ENCODE measurements around the gene ZEB2. TPM values are rescaled to one million over a fixed set of nuclear protein-coding genes. Genes with fewer than 3 reads are reported as not detected.

ZEB2 gene
- total RNA-seq, 1 experiment from 2014 or later = 1.2 TPM

- peaks cover 50 to 55% of the 10 kb centered on the region in 2 experiments for H3K4me1 Mint-ChIP-seq
- WGBS (ENCODE audit: extremely low coverage, insufficient read length, low lambda C conversion rate) = no CpG with 5 or more reads among the region's 4 CpGs
- H3K4me3 Mint-ChIP-seq = no peak overlapping the region
- no peak for DNase-seq
- H3T11ph ChIP-seq (ENCODE audit: low read length) = no peak overlapping the region
- H2BK120ac ChIP-seq (ENCODE audit: low read depth, low read length, poor library complexity, severe bottlenecking) = no peak overlapping the region
- no peaks in the 10 kb centered on the region for H3K79me2 ChIP-seq (ENCODE audit: insufficient read depth, low read length)
- peaks cover 2% of the 10 kb centered on the region for H3K27me3 Mint-ChIP-seq (ENCODE audit: low read depth)
- no peak overlapping the region for H2BK15ac ChIP-seq (ENCODE audit: low read depth, low read length)
- H3K23me2 ChIP-seq (ENCODE audit: insufficient read length, low read depth, low read length, poor library complexity, severe bottlenecking) = no peaks in the 10 kb centered on the region
- H2BK12ac ChIP-seq (ENCODE audit: insufficient read length, low read depth, low read length) = no peak overlapping the region
- no peak overlapping the region for H3K9ac ChIP-seq (ENCODE audit: extremely low read depth, insufficient read length, low read length)
- H3K4ac ChIP-seq (ENCODE audit: low read depth, low read length) = no peak overlapping the region
- no peak overlapping the region for H2AFZ ChIP-seq (ENCODE audit: low read length)
- no peak overlapping the region for H3K14ac ChIP-seq (ENCODE audit: insufficient read depth, low read length)
- H3K23ac ChIP-seq (ENCODE audit: insufficient read length, low read depth, low read length) = no peak overlapping the region
- no peak overlapping the region for H4K5ac ChIP-seq (ENCODE audit: insufficient read length, low read depth, low read length)
- H3K18ac ChIP-seq (ENCODE audit: insufficient read length, low read depth, low read length) = no peak overlapping the region
- no peaks in the 10 kb centered on the region for H3K27me3 ChIP-seq (ENCODE audit: insufficient read depth, low read length)
- TF ChIP-seq CTCF (conservative IDR thresholded peaks at IDR 0.05) = no peak
- H3K27ac ChIP-seq (ENCODE audit: insufficient read length, low read depth, low read length) = no peak overlapping the region
- no peaks in the 10 kb centered on the region for H3K9me3 ChIP-seq (ENCODE audit: control insufficient read depth, low read depth, low read length)
- no peaks in the 10 kb centered on the region for H3K36me3 Mint-ChIP-seq (ENCODE audit: insufficient read depth in 1 of 3, low read depth in 3 of 3)
- no peak overlapping the region for H3K56ac ChIP-seq (ENCODE audit: insufficient read length, low read depth, low read length)
- H3K4me2 ChIP-seq (ENCODE audit: insufficient read depth, insufficient read length, low read length) = no peak overlapping the region
- no peak overlapping the region for H2BK20ac ChIP-seq (ENCODE audit: low read depth, low read length, poor library complexity, severe bottlenecking)
- H3K4me1 ChIP-seq (ENCODE audit: insufficient read depth, low read length) = peaks cover 14% of the 10 kb centered on the region; the same call in 1 of the 2 replicates
- H2BK5ac ChIP-seq (ENCODE audit: insufficient read length, low read length) = no peak overlapping the region
- no peak overlapping the region for H2AK5ac ChIP-seq (ENCODE audit: insufficient read length, low read length)
- peak overlapping the region in 1 of 3 experiments; percentile 34; a peak in 1 of 7 replicates for H3K27ac Mint-ChIP-seq
- no peaks in the 10 kb centered on the region for H3K79me1 ChIP-seq (ENCODE audit: insufficient read depth, low read depth, low read length, poor library complexity, severe bottlenecking)
- H4K8ac ChIP-seq (replicated peaks; ENCODE audit: insufficient read length, low read depth, low read length) = no peak overlapping the region
- H4K20me1 ChIP-seq (ENCODE audit: control insufficient read depth, insufficient read depth, insufficient read length) = no peaks in the 10 kb centered on the region
- H4K91ac ChIP-seq (ENCODE audit: insufficient read length, low read depth, low read length) = no peak overlapping the region
- H3K9me3 Mint-ChIP-seq = no peaks in the 10 kb centered on the region
Observed at GRCh38 chr2:144477281-144477956, 42.5 kb downstream of the ZEB2 start.

All from H9 (cell line).